ENCODE results near the gene DUSP5.

- no peak for TF ChIP-seq CTCF (IDR thresholded peaks at IDR 0.05)
- TF ChIP-seq EZH2phosphoT487 (IDR thresholded peaks at IDR 0.05): no peak
These were observed 14.2 kb downstream of the DUSP5 start for GRCh38 chr10:110511734-110512449.

Data from neural progenitor cell (in vitro differentiated cells).